ENCODE results near the gene C6orf132.
"Not testable (repeated sequence)": the region's sequence is repeated elsewhere in the genome, so short reads cannot be mapped to it uniquely, and the experiment has no call there.

The C6orf132 gene

DNA sequence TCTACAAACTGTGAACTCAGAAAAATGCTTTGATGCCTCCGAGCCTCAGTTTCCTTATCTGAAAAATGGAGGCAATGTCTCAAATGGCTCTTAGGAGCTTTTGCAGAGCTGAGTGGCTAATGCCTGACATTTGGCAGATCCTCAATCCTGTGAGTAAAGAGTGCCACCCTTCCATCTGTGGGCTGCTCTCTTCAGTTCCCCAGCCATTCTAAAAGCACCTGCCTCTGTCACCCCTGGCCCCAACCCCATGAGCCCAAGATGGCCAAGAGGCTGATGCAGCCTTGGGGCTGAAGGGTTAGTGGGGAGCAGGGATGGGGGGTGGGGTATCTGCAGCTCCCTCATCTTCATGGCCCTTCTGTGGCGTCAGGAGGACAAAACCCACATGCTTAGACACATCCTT, 16.2 kb upstream of the C6orf132 start:
- DNase-seq = no peak

DNA sequence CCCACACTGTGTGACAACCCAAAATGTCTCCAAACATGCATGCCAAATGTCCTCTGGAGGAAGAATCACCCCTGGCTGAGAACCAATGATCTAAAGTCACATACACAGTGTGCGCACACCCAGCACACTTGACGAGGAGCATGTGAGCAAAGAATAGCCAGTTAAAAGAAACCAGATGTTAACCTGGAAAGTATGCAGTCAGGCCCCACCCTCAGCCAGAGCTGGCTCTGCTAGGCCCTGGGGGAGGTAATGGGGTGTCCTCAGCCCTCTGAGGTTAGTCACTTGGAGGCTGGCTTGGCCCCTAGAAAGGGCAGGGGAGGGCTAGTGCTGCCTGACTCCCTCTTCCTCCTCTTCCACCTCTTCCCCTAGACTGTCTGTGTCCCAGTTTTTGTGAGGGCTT, 15.6 kb upstream of the C6orf132 start:
- DNase-seq = no peak

DNA sequence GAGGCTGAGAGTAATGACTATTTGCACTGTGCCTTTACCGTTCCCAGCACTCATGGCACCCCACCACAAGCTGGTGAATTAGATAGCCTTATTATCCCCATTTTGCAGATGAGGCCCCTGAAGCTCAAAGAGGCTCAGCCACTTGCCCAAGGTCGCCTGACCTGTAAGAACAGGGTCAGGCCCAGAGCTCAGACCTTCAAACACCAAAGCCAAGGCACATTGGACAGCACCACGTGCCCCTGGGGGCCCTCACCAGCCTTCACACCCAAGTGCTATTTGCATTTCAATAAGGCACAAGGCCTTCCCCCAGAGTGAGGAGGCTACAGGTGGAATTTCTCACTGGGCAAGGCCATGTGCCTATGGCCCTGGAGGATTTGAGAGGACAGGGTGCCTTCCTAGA, 14.2 kb upstream of the C6orf132 start:
- DNase-seq = no peak

DNA sequence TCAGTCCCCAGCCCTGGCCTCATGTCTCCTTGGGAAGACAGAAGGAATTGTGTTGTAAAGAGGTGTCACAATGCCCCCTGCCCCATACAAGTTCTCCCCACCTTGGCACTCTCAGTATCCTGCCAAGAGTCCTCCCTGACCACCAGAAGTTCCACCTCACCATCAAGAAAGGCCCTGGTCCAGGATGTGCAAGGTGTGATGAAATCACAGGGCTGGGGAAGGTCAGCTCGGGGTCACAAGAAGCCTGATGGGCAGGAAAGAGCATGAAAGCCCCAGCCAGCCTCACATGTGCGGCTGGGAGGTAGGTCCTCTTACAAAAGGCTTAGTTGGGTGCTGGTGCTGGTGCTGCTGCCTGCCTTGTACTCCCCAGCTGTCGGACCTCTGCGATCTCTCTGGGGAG, 12.9 kb upstream of the C6orf132 start:
- no peak for DNase-seq

DNA sequence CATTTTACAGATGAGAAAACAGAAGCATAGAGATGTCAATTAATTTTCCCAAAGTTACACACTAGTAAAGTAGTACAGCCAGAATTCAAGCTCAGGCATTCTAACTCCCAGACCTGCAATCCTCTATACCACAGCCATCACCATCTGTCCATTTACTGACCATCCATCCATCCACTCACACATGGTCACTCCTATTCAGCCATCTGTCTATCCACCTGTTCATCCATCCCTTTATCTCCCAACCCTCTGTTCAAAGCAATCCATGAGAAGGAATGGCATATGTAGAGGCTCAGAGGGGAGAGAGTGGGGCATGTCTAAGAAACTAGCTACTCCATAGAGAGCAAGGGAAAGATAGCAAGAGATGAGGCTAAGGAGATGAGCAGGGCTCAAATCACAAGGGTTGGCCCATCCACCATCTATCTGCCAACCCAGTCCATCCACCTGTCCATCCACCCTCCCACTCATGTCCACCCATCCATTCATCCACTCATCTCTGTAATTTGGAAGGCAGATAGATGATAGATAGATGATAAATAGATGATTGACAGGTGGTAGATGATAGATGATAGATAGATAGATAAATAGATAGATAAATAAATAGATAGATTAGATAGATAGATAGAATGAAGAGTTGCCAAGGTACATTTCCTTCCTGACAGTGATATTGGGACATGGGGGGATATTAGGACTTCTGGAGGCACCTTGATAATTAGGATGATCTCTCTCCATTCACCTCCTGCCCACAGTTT, 12.2 kb upstream of the C6orf132 start:
- DNase-seq = no peak

DNA sequence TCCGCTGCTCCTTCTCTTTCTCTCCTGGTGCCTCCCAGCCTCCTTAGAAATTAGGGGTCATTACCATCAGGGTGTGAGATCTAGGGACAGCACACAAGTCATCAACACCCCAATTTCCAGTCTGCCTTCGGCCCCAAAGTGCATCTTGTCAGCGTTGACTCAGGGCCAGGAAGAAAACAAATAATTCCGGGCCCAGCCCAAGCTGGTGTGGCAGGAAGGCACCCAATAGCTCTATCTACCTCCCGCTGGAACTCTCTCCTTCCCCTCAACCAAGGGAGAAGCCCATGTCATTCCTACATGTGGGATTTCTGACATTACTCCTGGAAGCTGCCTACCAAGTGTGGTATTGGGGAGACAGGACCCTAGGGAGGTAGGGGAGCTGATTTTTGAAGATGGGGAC, 11.5 kb upstream of the C6orf132 start:
- DNase-seq = no peak

DNA sequence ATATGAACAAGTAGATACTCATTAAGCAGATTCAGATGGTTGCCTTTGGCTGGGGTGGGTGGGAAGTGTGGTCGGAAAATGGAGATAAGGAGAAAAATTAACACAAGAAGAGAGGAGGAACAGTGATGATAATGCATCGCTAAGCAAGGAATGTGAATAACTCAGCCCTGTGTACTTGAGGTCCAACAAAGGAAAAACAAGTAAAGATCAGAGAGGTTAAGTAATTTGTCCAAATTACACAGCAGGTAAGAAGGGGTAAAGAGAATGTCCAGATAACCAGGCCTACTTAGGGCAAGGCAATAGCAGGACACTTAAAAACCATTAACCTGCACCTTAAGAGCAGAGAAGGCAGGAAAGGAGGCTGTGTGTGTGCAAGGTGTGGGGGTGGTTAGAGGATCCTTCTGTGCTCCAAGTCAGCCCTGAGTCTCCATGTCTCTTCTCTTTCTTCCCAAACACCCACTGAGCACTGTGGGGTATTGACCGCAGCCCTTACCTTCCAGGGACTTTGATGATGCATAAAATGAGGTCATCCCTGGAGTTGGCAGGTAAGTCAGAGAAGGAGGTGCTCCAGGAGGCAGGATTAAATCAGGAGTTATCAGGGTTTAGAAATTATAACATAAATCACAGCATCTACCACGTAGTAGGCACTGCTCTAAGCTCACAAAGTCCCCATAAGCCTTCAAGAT, 10.3 kb upstream of the C6orf132 start:
- DNase-seq = not testable (repeated sequence)

DNA sequence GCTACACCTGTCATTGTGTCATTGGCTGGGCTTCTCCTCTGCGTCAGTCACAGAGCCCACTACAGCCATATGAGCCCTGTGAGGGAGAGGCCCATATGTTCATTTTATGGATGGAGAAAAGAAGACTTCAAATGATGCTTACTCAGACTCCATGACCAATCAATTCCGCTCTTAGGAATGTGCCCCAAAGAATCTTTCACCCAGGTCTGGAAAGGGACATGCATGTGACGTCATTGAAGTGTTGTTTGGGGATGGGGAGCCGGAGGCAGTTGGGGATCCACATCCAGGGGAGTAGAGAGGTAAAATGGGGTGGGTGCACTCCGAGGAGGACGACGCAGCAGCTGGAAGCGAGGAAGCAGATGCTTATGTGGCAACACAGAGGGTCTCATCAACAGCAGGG, 9.6 kb upstream of the C6orf132 start:
- no peak for DNase-seq

DNA sequence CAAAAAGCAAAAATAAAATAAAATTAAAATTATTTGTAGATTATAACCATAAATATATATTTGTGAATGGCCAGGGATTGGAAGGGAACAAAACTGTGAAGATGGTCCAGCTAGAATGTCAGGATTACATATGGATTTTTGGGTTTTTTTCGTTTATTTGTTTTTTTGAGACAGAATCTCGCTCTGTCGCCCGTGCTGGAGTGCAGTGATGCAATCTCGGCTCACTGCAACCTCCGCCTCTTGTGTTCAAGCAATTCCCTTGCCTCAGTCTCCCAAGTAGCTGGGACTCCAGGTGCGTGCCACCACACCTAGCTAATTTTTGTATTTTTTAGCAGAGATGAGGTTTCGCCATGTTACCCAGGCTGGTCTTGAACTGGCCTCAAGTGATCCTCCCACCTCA, 7.8 kb upstream of the C6orf132 start:
- no peak for DNase-seq

DNA sequence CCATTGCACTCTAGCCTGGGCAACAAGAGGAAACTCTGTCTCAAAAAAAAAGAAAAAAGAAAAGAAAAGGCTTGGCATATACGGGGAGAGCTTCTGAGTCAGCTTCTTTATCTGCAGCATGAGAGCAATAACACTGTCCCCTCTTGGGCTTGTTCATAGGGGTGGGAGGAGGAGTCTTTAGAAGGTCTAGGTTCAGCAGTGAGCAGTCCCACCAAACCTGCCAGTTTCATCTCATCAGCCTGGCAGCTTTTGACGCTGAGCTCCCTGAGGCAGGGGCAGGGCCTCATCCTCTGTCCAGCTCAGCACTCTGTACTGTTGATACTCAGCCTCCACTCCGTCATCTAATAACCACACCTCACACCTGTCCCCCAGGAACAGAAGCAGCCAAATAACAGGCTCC, 5.6 kb upstream of the C6orf132 start:
- no peak for DNase-seq

DNA sequence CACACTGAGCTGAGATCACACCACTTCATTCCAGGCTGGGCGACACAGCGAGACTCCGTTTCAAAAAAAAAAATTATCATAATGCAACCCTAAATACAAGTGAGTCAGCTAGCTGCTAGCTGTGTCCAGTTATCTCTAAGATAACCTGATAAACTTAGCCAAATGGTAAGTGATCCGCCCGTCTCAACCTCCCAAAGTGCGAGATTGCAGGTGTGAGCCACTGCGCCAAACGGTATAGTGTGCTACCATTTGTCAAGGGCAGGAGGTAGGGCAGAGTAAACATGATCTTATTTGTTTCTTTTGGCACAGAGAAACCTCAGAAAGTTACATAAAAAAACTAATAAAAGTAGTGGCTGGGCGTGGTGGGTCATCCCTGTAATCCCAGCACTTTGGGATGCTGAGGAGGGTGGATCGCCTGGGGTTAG, 4.7 kb upstream of the C6orf132 start:
- DNase-seq = no peak

DNA sequence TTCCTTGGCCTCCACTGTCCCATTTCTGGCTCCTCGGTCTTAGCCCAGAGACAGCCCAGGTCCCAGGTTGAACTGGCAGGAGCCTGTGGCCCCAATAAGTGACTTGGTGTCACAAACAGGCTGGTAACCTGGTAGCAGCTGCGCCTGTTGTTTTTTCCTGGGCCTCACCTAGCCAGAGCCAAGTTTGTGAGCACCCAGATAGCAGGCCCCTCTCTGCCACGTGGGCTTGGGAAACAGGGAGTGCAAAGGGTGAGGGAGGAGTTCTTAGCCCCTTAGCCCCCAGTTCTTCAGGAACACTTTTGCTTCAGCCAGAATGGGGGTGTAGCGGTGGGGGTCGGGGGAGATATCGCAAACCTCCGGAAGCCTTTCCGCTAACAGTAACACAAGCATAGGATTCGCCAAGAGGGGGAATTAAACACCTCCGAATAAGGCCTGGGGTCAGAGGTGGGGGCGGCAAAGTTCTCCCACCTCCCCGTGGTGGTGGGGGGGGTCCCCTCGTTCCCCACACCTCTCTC, 760 bp downstream of the C6orf132 start:
- DNase-seq = no peak

DNA sequence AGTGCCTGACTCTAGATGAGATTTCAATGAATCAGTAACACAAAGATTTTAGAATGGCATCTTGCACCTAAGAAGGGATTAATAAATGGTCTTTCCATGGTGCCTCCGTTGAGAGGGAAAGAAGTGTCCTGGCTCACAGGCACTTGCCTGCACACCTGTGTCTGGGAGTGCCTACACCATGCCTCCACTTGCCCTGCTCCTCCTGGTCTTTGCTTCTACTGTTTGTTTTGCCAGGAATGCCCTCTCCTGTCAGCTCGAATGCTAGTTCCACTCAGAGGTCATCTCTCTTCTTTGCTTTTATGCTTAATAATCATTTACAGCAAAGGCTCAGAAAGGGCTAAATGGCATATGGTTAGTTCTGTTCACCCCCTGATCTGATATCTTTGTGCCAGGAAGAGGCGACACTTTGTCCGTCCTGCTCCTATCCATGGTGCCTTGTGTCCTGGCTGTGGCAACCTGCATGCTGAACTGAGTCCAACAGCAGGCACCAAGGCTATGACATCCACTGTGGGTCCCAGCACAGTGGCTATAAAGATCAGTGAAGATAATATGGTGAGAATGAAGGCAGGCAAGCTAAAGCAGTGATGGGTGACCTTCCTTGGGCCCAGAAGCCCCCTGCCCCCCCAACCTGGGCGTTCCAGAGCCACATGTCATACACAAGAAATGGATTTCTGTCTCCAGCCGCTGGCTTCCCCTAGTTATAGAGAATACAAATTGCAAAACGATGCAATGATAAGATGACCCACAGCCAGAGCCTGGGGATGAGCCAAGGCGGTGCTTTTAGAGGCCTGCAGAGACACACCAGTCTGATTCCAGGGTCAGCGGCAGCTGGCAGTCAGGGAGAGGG, 1.4 kb downstream of the C6orf132 start:
- no peak for DNase-seq

DNA sequence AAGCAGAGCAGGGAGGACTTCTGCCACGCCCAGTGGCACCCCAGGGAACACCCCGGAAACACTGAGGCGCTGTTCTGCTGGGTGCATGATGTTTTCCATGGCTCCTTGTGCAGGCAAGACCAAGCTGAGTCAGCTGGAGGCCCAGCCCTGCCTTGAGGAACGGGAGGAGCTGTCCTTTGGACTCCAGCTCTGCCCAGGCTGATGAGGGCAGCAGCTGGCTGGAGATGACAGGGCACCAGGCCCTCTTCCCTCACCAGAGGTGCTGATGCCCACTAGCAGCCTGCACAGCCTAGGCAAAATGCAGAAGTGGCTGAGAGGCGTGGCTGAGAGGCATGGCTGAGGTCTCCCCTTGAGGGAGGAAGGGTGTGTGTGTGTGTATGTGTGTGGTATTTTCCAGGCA, 2.4 kb downstream of the C6orf132 start:
- DNase-seq = peak in 1 of 2 donors; percentile 27

DNA sequence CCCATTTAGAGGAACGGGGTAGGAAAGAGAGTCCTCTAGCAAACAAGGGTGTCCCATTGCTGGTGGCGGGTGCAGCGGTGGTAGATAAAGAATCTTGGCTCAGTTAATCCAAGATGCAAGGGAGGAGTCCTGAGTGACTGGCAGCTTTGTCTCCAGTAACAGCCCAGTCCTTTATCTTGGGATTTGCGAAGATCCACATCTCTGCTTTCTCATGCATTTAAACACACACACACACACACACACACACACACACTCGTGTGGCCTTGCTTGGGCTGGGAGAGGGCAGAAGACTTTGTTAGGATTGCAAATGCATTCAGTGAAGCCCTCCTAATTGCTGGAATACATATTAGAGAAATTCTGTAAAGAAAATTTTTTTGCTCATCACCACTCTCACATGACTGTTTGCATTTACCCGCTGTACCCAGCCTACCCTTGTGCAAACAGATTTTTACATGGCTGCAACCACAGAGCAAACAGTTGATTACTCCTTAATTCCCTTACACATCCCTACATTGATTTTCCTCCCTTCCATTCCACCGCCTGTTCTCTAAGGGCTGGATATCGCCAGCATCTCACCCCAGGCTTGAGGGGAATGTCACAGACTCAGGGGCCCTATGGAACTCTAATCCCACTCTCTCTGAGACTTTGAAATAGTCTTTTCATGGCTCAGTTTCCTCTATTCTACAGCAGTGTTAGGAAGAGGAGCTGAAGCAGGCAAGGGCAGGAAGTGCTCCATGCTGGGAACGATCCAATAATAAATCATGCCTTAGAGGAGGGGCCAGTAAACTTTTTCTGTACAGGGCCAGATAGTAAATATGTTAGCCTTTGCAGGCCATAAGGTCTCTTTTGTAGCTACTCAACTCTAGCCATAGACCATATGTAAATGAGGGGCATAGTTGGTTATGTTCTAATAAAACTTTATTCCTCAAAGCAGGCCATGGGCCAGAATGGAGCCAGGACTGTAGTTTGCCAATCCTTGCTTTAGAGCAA, 3.5 kb downstream of the C6orf132 start:
- no peak for DNase-seq

DNA sequence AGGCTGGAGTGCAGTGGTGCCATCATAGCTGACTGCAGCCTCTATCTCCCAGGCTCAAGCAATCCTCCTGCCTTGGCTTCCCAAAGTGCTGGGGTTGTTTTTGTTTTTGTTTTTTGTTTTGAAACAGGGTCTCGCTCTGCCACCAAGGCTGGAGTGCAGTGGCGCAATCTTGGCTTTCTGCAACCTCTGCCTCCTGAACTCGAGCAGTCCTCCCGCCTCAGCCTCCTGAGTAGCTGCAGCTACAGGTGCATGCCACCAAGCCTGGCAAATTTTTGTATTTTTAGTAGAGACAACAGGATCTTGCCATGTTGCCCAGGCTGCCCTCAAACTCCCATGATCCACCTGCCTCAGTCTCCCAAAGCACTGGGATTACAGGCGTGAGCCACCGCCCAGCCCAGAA, 4.2 kb downstream of the C6orf132 start:
- no peak for DNase-seq

DNA sequence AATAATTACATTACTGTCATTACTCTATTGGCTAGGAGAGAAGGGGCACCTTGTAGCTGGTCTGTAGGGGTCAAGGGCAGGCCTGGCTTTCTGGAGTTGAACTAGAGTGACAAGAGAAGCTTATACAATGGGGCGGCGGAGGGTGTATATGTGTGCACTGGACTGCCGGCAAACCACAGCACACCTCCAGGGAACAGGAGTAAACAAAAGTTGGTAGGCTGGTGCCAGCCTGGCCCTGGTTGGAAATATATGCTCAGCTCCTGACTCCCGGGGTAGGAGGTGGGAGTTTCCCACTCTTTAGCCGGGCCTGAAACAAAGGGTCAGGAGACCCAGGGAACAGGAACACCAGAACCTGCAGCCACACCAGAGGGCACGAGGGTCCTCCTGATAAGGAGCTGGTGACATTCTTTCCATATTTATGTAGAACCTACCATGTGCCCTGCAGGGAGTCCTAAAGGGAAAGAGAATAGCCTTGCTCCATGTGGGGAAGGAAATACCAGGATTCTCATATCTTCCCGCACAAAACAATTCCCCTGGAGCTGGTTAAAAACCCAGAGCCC, 5.1 kb downstream of the C6orf132 start:
- no peak for DNase-seq

DNA sequence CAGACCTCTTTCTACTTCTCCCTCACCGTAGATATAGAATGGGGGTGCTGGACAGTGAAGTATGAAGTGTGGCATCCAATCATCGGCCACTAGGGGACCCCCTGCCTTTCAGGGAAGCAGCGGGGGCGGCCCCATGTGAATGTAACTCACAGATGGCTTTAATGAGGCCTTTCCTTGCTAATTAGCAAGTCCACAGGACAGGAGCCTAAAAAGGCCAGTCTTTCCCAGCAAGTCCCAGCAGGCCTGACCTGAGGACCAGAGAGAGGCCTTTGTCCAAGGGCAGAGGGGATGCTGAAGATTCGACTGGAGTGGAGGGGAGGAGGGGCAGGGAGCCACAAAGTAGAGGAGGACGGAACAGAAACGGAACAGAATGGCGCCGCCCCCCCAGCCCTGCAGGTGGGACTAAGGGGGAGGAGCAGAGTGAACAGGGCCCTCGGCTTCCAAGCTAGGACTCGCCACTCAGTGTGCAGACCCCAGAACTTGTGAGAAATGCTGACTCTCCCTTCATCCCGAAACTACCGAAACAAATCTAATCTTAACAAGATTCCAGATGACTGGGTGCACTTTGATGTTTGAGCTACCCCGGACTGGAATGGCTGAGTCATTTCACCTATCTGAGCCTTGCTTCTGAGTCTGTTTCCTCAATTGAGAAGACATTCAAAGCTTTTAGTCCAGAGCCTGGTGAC, 5.8 kb downstream of the C6orf132 start:
- peak in 1 of 2 donors; percentile 15 for DNase-seq

DNA sequence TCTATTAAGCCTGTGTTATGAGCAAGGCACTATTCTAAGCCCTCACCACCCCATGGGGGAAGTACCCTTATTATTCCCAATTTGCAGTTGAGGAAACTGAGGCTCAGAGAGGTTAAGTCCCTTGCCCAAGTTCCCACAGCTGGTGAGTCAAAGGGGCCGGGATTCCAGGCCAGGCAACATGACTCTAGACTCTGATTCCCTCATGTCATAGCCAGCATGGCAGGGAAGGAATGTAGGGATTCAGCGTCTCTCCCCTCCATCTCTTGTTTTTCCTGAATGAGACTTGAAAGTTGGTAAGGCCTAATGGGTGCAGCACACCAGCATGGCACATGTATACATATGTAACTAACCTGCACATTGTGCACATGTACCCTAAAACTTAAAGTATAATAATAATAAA, 6.7 kb downstream of the C6orf132 start:
- no peak for DNase-seq

DNA sequence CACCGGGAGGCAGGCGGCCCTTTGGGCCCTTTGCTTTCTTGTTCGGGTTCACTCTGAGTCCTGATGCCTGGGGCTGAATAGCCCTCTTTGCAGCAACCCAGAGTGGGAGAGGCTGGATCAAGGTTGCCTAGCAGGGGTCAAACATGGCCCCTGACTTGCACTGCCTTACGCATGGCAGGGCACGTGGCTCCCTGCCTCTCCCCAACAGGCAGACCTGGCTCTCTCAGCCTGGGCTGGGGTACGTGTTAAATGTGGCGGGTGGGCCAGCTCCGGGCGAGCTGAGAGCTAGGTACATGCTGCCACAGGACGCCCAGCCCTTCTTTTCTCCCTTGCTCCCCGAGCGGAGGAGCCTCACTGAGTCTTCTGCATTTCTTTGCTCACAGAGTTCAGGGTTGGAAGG, 7.3 kb downstream of the C6orf132 start:
- no peak for DNase-seq

DNA sequence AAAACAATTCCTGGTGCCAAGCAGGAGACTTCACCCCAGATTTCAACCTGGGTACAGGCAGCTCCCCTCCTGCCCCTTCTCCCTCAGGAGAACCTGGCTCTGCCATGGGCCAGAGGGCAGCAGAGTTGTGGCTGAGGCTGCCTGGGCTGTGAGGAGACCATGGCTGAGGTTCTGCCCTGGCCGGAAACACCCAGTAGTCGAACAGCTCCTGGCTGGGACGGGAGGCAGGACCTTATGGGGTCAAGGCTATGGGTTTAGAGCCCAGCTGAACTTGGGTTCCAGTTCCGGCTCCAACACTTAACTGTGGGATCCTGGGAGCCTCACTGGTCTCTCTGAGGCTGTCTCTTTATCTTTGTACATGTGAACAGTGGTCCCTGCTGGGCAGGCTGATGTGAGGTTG, 8.5 kb downstream of the C6orf132 start:
- DNase-seq = no peak

Measured in CD4-positive, alpha-beta T cell treated with Interferon alpha-2 for 1 hour (primary cell).